IMR-90 (cell line): ENCODE results near the gene BLVRA.

Source experiments
- BHLHE40 ChIP-seq: fragments of 150-350 bp; IDR thresholded peaks from 2 replicates; pipeline ENCODE4 v1.6.1; 2016; ENCODE audit warnings: mild to moderate bottlenecking, low read depth, low read length
- CEBPB ChIP-seq: IDR thresholded peaks from 2 replicates; pipeline ENCODE4 v1.6.1; 2012; ENCODE audit warnings: low read depth, low read length, improper control_type of control experiment
- CHD1 ChIP-seq: IDR thresholded peaks from 2 replicates; pipeline ENCODE4 v1.6.1; 2012; ENCODE audit warnings: low read depth, low read length, improper control_type of control experiment
- ELK1 ChIP-seq: fragments of 150-350 bp; IDR thresholded peaks from 2 replicates; pipeline ENCODE4 v1.6.1; 2016; ENCODE audit warnings: low read depth, mild to moderate bottlenecking, low read length, moderate library complexity, borderline replicate concordance
- MAFK ChIP-seq: IDR thresholded peaks from 2 replicates; pipeline ENCODE4 v1.6.1; 2012; ENCODE audit warnings: low read depth, low read length, improper control_type of control experiment
- MXI1 ChIP-seq: IDR thresholded peaks from 2 replicates; pipeline ENCODE4 v1.6.1; 2012; ENCODE audit warnings: low read depth, mild to moderate bottlenecking, low read length, moderate library complexity, borderline replicate concordance
- POLR2A ChIP-seq: IDR thresholded peaks from 2 replicates; pipeline ENCODE4 v1.6.1; 2012; ENCODE audit warnings: mild to moderate bottlenecking, low read depth, low read length
- RCOR1 ChIP-seq: IDR thresholded peaks from 2 replicates; pipeline ENCODE4 v1.6.1; 2012; ENCODE audit warnings: mild to moderate bottlenecking, low read length, improper control_type of control experiment; ENCODE audit not compliant: insufficient replicate concordance
- RFX5 ChIP-seq: IDR thresholded peaks from 2 replicates; pipeline ENCODE4 v1.8.0; 2012; ENCODE audit warnings: low read depth, mild to moderate bottlenecking, low read length, moderate library complexity
- SMC3 ChIP-seq: fragments of 150-350 bp; IDR thresholded peaks from 2 replicates; pipeline ENCODE4 v1.6.1; 2016; ENCODE audit warnings: low read depth, mild to moderate bottlenecking, antibody characterized with exemption, low read length, moderate library complexity
- USF2 ChIP-seq: fragments of 150-350 bp; IDR thresholded peaks from 2 replicates; pipeline ENCODE4 v1.6.1; 2017; ENCODE audit warnings: mild to moderate bottlenecking, antibody characterized with exemption, low read length, low read depth
- TF ChIP-seq, protein P1 (sequence below): conservative IDR thresholded peaks from 2 replicates; pipeline ENCODE4 v1.5.1; 2012; ENCODE audit warnings: mild to moderate bottlenecking, low read depth, low read length, improper control_type of control experiment

DNA sequence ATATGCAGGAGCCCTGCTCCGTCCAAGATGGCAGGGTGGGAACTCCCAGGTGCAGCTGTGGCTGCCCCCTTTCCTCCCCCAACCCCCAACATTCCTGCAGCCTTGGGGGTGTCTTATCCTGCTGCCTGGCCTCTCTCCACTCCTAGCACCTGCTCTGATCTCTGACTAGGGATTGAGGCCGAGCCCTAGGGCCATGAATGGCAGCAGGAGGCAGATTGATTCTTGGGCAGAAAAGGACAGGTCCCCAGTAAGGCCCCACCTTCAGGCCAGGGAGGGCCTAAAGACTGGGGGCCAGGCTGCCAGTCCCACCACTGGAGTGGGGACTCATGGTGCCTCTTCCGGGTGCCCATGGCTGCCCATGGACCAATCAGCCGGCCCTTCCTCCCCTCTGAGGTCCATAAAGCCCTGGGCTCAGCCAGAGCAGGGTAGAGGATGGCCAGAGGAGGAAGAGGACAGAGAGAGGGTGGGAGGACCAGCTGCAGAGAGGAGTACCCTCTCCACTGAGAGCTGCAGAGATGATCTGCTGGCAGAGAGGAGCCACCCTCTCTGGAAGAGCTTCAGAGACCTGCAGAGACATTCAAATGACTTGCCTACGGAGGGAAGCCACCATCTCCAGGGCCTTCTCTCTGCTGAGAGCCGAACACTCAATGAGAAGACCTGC is 20.9 kb upstream of the BLVRA start:
- TF ChIP-seq, protein P1, sequence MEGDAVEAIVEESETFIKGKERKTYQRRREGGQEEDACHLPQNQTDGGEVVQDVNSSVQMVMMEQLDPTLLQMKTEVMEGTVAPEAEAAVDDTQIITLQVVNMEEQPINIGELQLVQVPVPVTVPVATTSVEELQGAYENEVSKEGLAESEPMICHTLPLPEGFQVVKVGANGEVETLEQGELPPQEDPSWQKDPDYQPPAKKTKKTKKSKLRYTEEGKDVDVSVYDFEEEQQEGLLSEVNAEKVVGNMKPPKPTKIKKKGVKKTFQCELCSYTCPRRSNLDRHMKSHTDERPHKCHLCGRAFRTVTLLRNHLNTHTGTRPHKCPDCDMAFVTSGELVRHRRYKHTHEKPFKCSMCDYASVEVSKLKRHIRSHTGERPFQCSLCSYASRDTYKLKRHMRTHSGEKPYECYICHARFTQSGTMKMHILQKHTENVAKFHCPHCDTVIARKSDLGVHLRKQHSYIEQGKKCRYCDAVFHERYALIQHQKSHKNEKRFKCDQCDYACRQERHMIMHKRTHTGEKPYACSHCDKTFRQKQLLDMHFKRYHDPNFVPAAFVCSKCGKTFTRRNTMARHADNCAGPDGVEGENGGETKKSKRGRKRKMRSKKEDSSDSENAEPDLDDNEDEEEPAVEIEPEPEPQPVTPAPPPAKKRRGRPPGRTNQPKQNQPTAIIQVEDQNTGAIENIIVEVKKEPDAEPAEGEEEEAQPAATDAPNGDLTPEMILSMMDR: no peak
- no peak for TF ChIP-seq POLR2A
- TF ChIP-seq CEBPB: no peak
- TF ChIP-seq USF2: no peak
- no peak for TF ChIP-seq RFX5
- TF ChIP-seq BHLHE40: no peak
- TF ChIP-seq CHD1: no peak
- no peak for TF ChIP-seq RCOR1
- TF ChIP-seq SMC3: no peak
- no peak for TF ChIP-seq ELK1
- no peak for TF ChIP-seq MAFK
- TF ChIP-seq MXI1: no peak
